ENCODE data around the gene HTRA1. TPM values are rescaled to one million over a fixed set of nuclear protein-coding genes. Genes with fewer than 3 reads are reported as not detected.

The HTRA1 gene
- total RNA-seq, 2 experiments from 2014 or later, result not detected

DNA sequence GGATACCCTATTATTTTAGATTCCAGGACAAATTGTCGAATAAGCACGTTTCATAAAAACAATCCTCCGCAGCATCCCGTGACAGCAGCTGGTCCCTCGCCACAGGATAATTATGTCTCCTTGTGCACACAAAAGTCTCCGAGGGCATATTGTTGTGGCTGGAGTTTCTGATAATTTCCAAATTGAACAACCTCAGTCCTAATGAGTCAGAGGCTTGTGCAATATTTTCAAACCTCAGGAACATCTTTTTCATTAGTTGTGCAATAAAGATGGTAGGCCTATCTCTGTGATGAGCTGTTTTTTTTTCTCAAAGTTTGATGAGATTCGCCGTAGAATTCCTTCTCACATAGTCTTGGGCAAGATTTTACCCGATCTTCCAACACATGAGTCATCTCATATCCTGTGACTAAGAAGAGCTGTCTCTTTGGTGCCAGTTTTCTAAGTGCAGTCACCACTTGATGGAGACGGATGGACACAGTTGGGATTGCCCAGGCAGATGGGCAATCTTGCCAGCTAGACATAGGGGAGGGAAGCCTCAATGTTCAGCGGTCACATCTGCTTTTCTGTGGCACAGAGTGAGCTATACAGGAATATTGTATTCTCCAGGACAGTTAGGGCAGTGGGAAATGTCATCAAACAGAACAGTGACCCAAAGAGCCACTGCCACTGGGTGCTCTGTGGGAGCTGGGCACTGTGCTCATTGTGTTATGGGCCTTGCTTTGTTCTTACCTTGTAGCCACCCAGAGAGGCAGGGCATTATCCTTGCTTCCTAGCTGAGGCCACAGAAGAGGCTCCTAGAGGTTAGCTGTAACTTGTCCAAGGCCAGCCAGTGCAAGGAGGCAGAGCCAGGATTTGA lies 7.8 kb downstream of the HTRA1 start:
- ChIA-PET CTCF (no interaction called here), POLR2A (no interaction called here)
- peaks cover 37% of the 10 kb centered on the region for H3K27me3 Mint-ChIP-seq
- H3K4me3 Mint-ChIP-seq, result no peak overlapping the region
- no peaks in the 10 kb centered on the region for H3K9me3 Mint-ChIP-seq
- H3K36me3 Mint-ChIP-seq (ENCODE audit: low read depth), result no peaks in the 10 kb centered on the region
- H3K4me1 Mint-ChIP-seq, result no peaks in the 10 kb centered on the region
- no peak overlapping the region for H3K27ac Mint-ChIP-seq
- DNase-seq, result no peak

- ChIA-PET POLR2A (no interaction called here), CTCF (interaction anchor here (1.6 kb wide), 1 partner anchor 51 kb away, joined by 3 read pairs; no protein-coding TSS in a partner anchor)
- DNase-seq, result no peak
- H3K9me3 Mint-ChIP-seq, result no peaks in the 10 kb centered on the region
- H3K36me3 Mint-ChIP-seq (ENCODE audit: low read depth), result no peaks in the 10 kb centered on the region
- H3K27me3 Mint-ChIP-seq, result peaks cover 37% of the 10 kb centered on the region
- no peak overlapping the region for H3K4me3 Mint-ChIP-seq
- H3K27ac Mint-ChIP-seq, result no peak overlapping the region
- H3K4me1 Mint-ChIP-seq, result peaks cover 4% of the 10 kb centered on the region
Measured at GRCh38 chr10:122469848-122470247, 8.5 kb downstream of the HTRA1 start.

GRCh38 chr10:122471531-122472177 lies 10.3 kb downstream of the HTRA1 start:
- DNase-seq, result no peak
- H3K4me1 Mint-ChIP-seq, result peaks cover 4% of the 10 kb centered on the region
- no peak overlapping the region for H3K27ac Mint-ChIP-seq
- no peak overlapping the region for H3K4me3 Mint-ChIP-seq
- no peaks in the 10 kb centered on the region for H3K9me3 Mint-ChIP-seq
- no peaks in the 10 kb centered on the region for H3K36me3 Mint-ChIP-seq (ENCODE audit: low read depth)
- ChIA-PET POLR2A (no interaction called here), CTCF (interaction anchor here (1.6 kb wide), 1 partner anchor 49 kb away, joined by 3 read pairs; no protein-coding TSS in a partner anchor)
- peaks cover 29% of the 10 kb centered on the region for H3K27me3 Mint-ChIP-seq

GRCh38 chr10:122473116-122473515 lies 11.8 kb downstream of the HTRA1 start:
- no peak for DNase-seq
- Mint-ChIP-seq H3K4me1 (peaks cover 4% of the 10 kb centered on the region), H3K9me3 (no peaks in the 10 kb centered on the region), H3K4me3 (no peak overlapping the region), H3K36me3 (ENCODE audit: low read depth) (no peaks in the 10 kb centered on the region), H3K27ac (no peak overlapping the region), H3K27me3 (peaks cover 17% of the 10 kb centered on the region)
- ChIA-PET POLR2A (no interaction called here), CTCF (interaction anchor here (1.0 kb wide), 2 partner anchors 16 to 19 kb away, joined by 3 to 6 read pairs; no protein-coding TSS in a partner anchor)

DNA sequence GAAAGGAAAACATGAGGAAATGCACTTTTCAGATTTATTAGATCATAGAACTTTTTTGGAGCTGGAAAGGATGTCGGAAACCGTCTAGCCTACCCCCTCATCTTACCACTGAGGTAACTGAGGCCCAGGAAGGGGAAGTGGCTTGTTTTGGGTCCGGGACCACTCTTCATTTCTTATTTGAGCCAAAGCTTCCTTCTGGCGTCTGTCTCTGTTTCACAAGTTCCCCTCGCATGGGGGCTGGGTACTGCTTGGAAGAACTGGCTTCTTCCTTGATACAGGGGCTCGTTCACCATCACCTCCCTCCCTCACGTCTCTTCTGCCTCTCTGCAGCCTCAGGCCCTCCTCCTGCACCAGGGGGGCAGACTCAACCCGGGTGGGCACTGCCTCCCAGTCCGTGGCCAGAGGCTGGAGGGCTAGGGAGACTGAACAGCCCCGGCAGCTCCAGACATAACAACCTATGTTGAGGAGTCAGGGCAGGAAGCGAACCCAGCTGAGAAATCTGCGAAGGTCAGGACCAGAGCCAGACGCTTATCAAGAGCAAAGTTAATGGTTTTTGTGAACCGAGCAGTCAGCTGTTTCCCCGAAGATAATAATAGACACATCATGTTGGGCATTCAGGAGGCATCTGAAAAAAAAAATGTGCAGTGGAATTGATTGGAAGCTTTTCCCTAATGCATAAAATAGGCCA lies 12.9 kb downstream of the HTRA1 start:
- H3K27ac Mint-ChIP-seq, result no peak overlapping the region
- no peaks in the 10 kb centered on the region for H3K9me3 Mint-ChIP-seq
- ChIA-PET POLR2A (no interaction called here), CTCF (interaction anchor here (1.0 kb wide), 1 partner anchor 20 kb away, joined by 6 read pairs; no protein-coding TSS in a partner anchor)
- no peaks in the 10 kb centered on the region for H3K36me3 Mint-ChIP-seq (ENCODE audit: low read depth)
- no peak overlapping the region for H3K4me3 Mint-ChIP-seq
- peaks cover 4% of the 10 kb centered on the region for H3K4me1 Mint-ChIP-seq
- H3K27me3 Mint-ChIP-seq, result peaks cover 16% of the 10 kb centered on the region
- DNase-seq, result no peak

GRCh38 chr10:122475100-122475499 lies 13.7 kb downstream of the HTRA1 start:
- POLR2A ChIA-PET, result no interaction called here
- CTCF ChIA-PET, result no interaction called here
- Mint-ChIP-seq H3K9me3 (no peaks in the 10 kb centered on the region), H3K27me3 (peaks cover 13% of the 10 kb centered on the region), H3K4me1 (peaks cover 4% of the 10 kb centered on the region), H3K4me3 (no peak overlapping the region), H3K36me3 (ENCODE audit: low read depth) (no peaks in the 10 kb centered on the region), H3K27ac (no peak overlapping the region)
- DNase-seq, result no peak

GRCh38 chr10:122475591-122476332 lies 14.4 kb downstream of the HTRA1 start:
- ChIA-PET CTCF (no interaction called here), POLR2A (no interaction called here)
- Mint-ChIP-seq H3K27me3 (peaks cover 13% of the 10 kb centered on the region), H3K27ac (no peak overlapping the region), H3K9me3 (no peaks in the 10 kb centered on the region), H3K4me1 (peaks cover 4% of the 10 kb centered on the region), H3K4me3 (no peak overlapping the region), H3K36me3 (ENCODE audit: low read depth) (no peaks in the 10 kb centered on the region)
- no peak for DNase-seq

DNA sequence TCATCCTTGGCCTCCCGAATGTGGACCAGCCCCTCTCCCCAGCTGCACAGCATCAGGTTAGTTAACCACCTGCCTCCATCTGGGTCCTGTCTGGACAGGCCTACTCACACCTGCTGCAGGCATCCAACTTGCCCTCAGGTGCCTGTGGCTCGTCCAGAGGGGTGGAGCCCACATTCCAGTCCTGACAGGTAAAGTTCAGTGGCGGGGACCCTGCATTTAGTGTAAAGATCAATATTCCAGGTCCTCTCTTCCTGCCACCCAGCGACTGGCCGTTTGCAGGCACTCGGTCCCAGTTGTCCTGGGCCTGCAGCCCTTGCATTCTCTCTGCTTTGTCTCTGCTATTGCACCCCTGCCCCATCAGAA lies 15.0 kb downstream of the HTRA1 start:
- Mint-ChIP-seq H3K36me3 (ENCODE audit: low read depth) (no peaks in the 10 kb centered on the region), H3K4me3 (no peak overlapping the region), H3K27ac (no peak overlapping the region), H3K4me1 (peaks cover 4% of the 10 kb centered on the region), H3K27me3 (peaks cover 13% of the 10 kb centered on the region), H3K9me3 (no peaks in the 10 kb centered on the region)
- CTCF ChIA-PET, result no interaction called here
- POLR2A ChIA-PET, result no interaction called here
- DNase-seq, result no peak

- H3K4me3 Mint-ChIP-seq, result no peak overlapping the region
- DNase-seq, result no peak
- no peaks in the 10 kb centered on the region for H3K36me3 Mint-ChIP-seq (ENCODE audit: low read depth)
- POLR2A ChIA-PET, result no interaction called here
- H3K27ac Mint-ChIP-seq, result no peak overlapping the region
- CTCF ChIA-PET, result no interaction called here
- H3K9me3 Mint-ChIP-seq, result no peaks in the 10 kb centered on the region
- peaks cover 13% of the 10 kb centered on the region for H3K27me3 Mint-ChIP-seq
- peaks cover 4% of the 10 kb centered on the region for H3K4me1 Mint-ChIP-seq
Measured at GRCh38 chr10:122477436-122477835, 16.1 kb downstream of the HTRA1 start.

DNA sequence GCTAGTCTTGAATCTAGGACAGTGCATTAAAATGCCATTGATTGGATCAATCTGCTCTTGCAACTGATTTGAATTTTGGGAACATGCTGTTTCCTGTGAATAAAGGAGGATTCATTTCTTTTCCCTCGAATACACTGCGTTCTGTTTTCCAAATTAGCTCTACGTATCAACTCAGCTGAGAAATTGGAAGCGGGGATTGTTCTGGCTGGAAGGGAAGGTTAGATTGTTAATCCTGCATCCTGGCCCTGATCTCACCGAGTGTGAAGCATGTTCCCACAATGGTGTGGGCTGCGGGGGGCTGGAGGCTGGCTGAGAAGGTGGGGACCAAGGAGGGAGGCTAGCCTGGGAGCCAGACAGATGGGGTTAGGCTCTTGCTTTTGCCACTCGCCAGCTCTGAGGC lies 17.6 kb downstream of the HTRA1 start:
- DNase-seq, result no peak
- ChIA-PET CTCF (interaction anchor here (1.2 kb wide), 1 partner anchor 37 kb away, joined by 3 read pairs; no protein-coding TSS in a partner anchor), POLR2A (no interaction called here)
- Mint-ChIP-seq H3K27ac (no peak overlapping the region), H3K4me1 (peaks cover 4% of the 10 kb centered on the region), H3K36me3 (ENCODE audit: low read depth) (no peaks in the 10 kb centered on the region), H3K27me3 (peaks cover 12% of the 10 kb centered on the region), H3K4me3 (no peak overlapping the region), H3K9me3 (no peaks in the 10 kb centered on the region)

GRCh38 chr10:122480146-122480833 lies 18.9 kb downstream of the HTRA1 start:
- Mint-ChIP-seq H3K27me3 (peaks cover 4% of the 10 kb centered on the region), H3K9me3 (no peaks in the 10 kb centered on the region), H3K36me3 (ENCODE audit: low read depth) (no peaks in the 10 kb centered on the region), H3K4me3 (no peak overlapping the region), H3K27ac (no peak overlapping the region), H3K4me1 (no peaks in the 10 kb centered on the region)
- POLR2A ChIA-PET, result no interaction called here
- CTCF ChIA-PET, result no interaction called here
- DNase-seq, result no peak

DNA sequence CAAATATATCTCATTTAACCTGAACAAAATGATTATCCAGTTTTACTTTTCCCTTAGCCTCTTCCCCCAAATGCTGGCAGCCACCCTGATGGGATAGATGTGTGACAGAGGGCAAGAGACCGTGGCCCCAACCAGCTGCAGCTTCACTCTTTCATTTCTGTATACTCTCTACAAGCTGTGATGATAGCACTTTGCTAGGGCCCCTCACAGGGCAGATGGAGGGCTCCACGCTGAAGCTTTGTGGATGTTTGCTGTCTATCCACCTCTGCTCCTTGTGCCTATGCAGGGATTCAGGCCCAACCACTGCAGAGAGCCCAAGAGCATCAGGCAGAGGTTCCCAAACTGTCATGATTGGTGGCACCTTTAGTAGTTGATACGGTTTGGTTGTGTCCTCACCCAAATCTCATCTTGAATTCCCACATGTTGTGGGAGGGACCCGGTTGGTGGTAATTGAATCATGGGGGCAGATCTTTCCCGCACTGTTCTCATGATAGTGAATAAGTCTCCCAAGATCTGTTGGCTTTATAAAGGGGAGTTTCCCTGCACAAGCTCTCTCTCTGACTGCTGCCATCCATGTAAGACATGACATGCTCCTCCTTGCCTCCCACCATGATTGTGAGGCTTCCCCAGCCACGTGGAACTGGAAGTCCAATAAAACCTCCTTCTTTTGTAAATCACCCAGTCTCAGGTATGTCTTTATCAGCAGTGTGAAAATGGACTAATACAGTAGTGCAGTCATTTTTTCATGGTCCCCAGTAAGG lies 20.1 kb downstream of the HTRA1 start:
- no peaks in the 10 kb centered on the region for H3K36me3 Mint-ChIP-seq (ENCODE audit: low read depth)
- no peaks in the 10 kb centered on the region for H3K9me3 Mint-ChIP-seq
- no peak overlapping the region for H3K27ac Mint-ChIP-seq
- POLR2A ChIA-PET, result no interaction called here
- CTCF ChIA-PET, result interaction anchor here (0.5 kb wide), 1 partner anchor 40 kb away, joined by 3 read pairs; no protein-coding TSS in a partner anchor
- H3K4me1 Mint-ChIP-seq, result no peaks in the 10 kb centered on the region
- peaks cover 4% of the 10 kb centered on the region for H3K27me3 Mint-ChIP-seq
- DNase-seq, result no peak
- H3K4me3 Mint-ChIP-seq, result no peak overlapping the region

Measured in activated CD4-positive, alpha-beta T cell treated with anti-CD3 and anti-CD28 coated beads, Interleukin-2, amount 10 ng/mL, durations not matched to agents 7 days and 5 days (primary cell).